HEK293 (cell line): ENCODE results near the gene PKNOX2.

Source experiments
- CTCF ChIA-PET: fragments of 350-600 bp; formaldehyde crosslinking; extraction: SDS; loops from one replicate; lab custom pipeline; 2021; ENCODE audit warnings: antibody characterized with exemption; lab: Yijun Ruan, JAX
- POLR2A ChIA-PET: fragments of 300-600 bp; formaldehyde crosslinking; extraction: SDS; loops from one replicate; lab custom pipeline; 2020; ENCODE audit warnings: antibody characterized with exemption, inconsistent platforms; lab: Yijun Ruan, JAX
- H3K27ac ChIP-seq: fragments of 200-500 bp; sonication (Bioruptor generic); 2 replicates; pipeline ENCODE4 v1.5.1; 2014; ENCODE audit warnings: low read depth, low read length, control low read depth, inconsistent platforms; ENCODE audit errors: extremely low read depth
- H3K36me3 ChIP-seq, 2 experiments: fragments of 200-500 bp in 1 of 2; sonication (Bioruptor generic) in 1 of 2; 1 replicate in 1 of 2; 2 replicates in 1 of 2; pipeline ENCODE4 v1.5.1; 2014 to 2017; ENCODE audit warnings: inconsistent platforms in 2 of 2, low read length in 2 of 2; ENCODE audit not compliant: control insufficient read depth in 2 of 2, insufficient read depth in 1 of 2
- H3K4me1 ChIP-seq: fragments of 200-500 bp; sonication (Bioruptor generic); 2 replicates; pipeline ENCODE4 v1.5.1; 2014; ENCODE audit warnings: mild to moderate bottlenecking, low read length, inconsistent platforms; ENCODE audit not compliant: control insufficient read depth, insufficient read depth
- H3K4me3 ChIP-seq: 2 replicates; pipeline ENCODE4 v1.5.1; 2011; ENCODE audit warnings: low read depth, mild to moderate bottlenecking, control low read depth, low read length, moderate library complexity
- H3K9me3 ChIP-seq: fragments of 200-500 bp; sonication (Bioruptor generic); 2 replicates; pipeline ENCODE4 v1.5.1; 2014; ENCODE audit warnings: low read depth, low read length, inconsistent platforms; ENCODE audit not compliant: control insufficient read depth, insufficient read depth
- EGR2 ChIP-seq: fragments of 450-650 bp; formaldehyde crosslinking; IDR thresholded peaks from 2 replicates; pipeline ENCODE4 v1.5.1; 2016; ENCODE audit warnings: low read depth, missing biosample characterization, missing genetic modification characterization
- FEZF1 ChIP-seq: fragments of 450-650 bp; formaldehyde crosslinking; IDR thresholded peaks from 2 replicates; pipeline ENCODE4 v1.5.1; 2016; ENCODE audit warnings: missing biosample characterization, missing genetic modification characterization
- GLI2 ChIP-seq: fragments of 450-650 bp; formaldehyde crosslinking; IDR thresholded peaks from 2 replicates; pipeline ENCODE4; 2017; ENCODE audit warnings: missing biosample characterization, missing genetic modification characterization, low read depth, borderline replicate concordance
- GLI4 ChIP-seq: fragments of 450-650 bp; formaldehyde crosslinking; IDR thresholded peaks from 2 replicates; pipeline ENCODE4 v1.5.1; 2016; ENCODE audit warnings: missing biosample characterization, missing genetic modification characterization
- KLF9 ChIP-seq: fragments of 450-650 bp; formaldehyde crosslinking; IDR thresholded peaks from 2 replicates; pipeline ENCODE4 v1.5.1; 2016; ENCODE audit warnings: missing biosample characterization, missing genetic modification characterization, low read depth
- OVOL3 ChIP-seq: fragments of 450-650 bp; formaldehyde crosslinking; IDR thresholded peaks from 2 replicates; pipeline ENCODE4 v1.5.1; 2016; ENCODE audit warnings: missing biosample characterization, missing genetic modification characterization
- PRDM2 ChIP-seq: fragments of 450-650 bp; formaldehyde crosslinking; IDR thresholded peaks from 2 replicates; pipeline ENCODE4 v1.5.1; 2016; ENCODE audit warnings: missing biosample characterization, missing genetic modification characterization, borderline replicate concordance
- REPIN1 ChIP-seq: fragments of 450-650 bp; formaldehyde crosslinking; IDR thresholded peaks from 2 replicates; pipeline ENCODE4 v1.5.1; 2017; ENCODE audit warnings: missing biosample characterization, missing genetic modification characterization, low read depth
- ZBTB17 ChIP-seq: fragments of 450-650 bp; formaldehyde crosslinking; IDR thresholded peaks from 2 replicates; pipeline ENCODE4 v1.5.1; 2016; ENCODE audit warnings: missing biosample characterization, missing genetic modification characterization
- ZNF10 ChIP-seq: fragments of 450-650 bp; formaldehyde crosslinking; IDR thresholded peaks from 2 replicates; pipeline ENCODE4 v1.5.1; 2017; ENCODE audit warnings: missing biosample characterization, missing genetic modification characterization
- ZNF114 ChIP-seq: fragments of 450-650 bp; formaldehyde crosslinking; IDR thresholded peaks from 2 replicates; pipeline ENCODE4 v1.5.0; 2017; ENCODE audit warnings: missing biosample characterization, missing genetic modification characterization
- ZNF169 ChIP-seq: fragments of 450-650 bp; formaldehyde crosslinking; IDR thresholded peaks from 2 replicates; pipeline ENCODE4 v1.5.1; 2016; ENCODE audit warnings: missing biosample characterization, missing genetic modification characterization
- ZNF221 ChIP-seq: fragments of 450-650 bp; formaldehyde crosslinking; IDR thresholded peaks from 2 replicates; pipeline ENCODE4 v1.5.1; 2017; ENCODE audit warnings: missing biosample characterization, missing genetic modification characterization, borderline replicate concordance
- ZNF23 ChIP-seq: fragments of 450-650 bp; formaldehyde crosslinking; IDR thresholded peaks from 2 replicates; pipeline ENCODE4 v1.5.1; 2016; ENCODE audit warnings: missing biosample characterization, missing genetic modification characterization, borderline replicate concordance
- ZNF248 ChIP-seq: fragments of 450-650 bp; formaldehyde crosslinking; IDR thresholded peaks from 2 replicates; pipeline ENCODE4 v1.5.1; 2017; ENCODE audit warnings: missing biosample characterization, missing genetic modification characterization
- ZNF266 ChIP-seq: fragments of 450-650 bp; formaldehyde crosslinking; IDR thresholded peaks from 2 replicates; pipeline ENCODE4 v1.5.1; 2016; ENCODE audit warnings: missing biosample characterization, missing genetic modification characterization, low read depth
- ZNF341 ChIP-seq: fragments of 450-650 bp; formaldehyde crosslinking; IDR thresholded peaks from 2 replicates; pipeline ENCODE4; 2016; ENCODE audit warnings: low read depth, missing biosample characterization, missing genetic modification characterization
- ZNF350 ChIP-seq: fragments of 450-650 bp; formaldehyde crosslinking; IDR thresholded peaks from 2 replicates; pipeline ENCODE4 v1.5.0; 2017; ENCODE audit warnings: missing biosample characterization, mild to moderate bottlenecking, missing genetic modification characterization
- ZNF423 ChIP-seq: fragments of 450-650 bp; formaldehyde crosslinking; IDR thresholded peaks from 2 replicates; pipeline ENCODE4 v1.5.1; 2016; ENCODE audit warnings: missing biosample characterization, missing genetic modification characterization
- ZNF521 ChIP-seq: fragments of 450-650 bp; formaldehyde crosslinking; IDR thresholded peaks from 2 replicates; pipeline ENCODE4 v1.5.1; 2017; ENCODE audit warnings: missing biosample characterization, mild to moderate bottlenecking, missing genetic modification characterization
- ZNF544 ChIP-seq: fragments of 450-650 bp; formaldehyde crosslinking; IDR thresholded peaks from 2 replicates; pipeline ENCODE4 v1.5.0; 2017; ENCODE audit warnings: missing biosample characterization, missing genetic modification characterization
- ZNF561 ChIP-seq: fragments of 450-650 bp; IDR thresholded peaks from 2 replicates; pipeline ENCODE4 v1.5.1; 2018; ENCODE audit warnings: missing biosample characterization, missing genetic modification characterization, borderline replicate concordance
- ZNF623 ChIP-seq: fragments of 450-650 bp; formaldehyde crosslinking; IDR thresholded peaks from 2 replicates; pipeline ENCODE4 v1.5.1; 2016; ENCODE audit warnings: missing biosample characterization, missing genetic modification characterization
- ZNF624 ChIP-seq: fragments of 450-650 bp; formaldehyde crosslinking; IDR thresholded peaks from 2 replicates; pipeline ENCODE4 v1.5.1; 2017; ENCODE audit warnings: missing biosample characterization, missing genetic modification characterization
- ZNF664 ChIP-seq: fragments of 450-650 bp; formaldehyde crosslinking; IDR thresholded peaks from 2 replicates; pipeline ENCODE4 v1.5.1; 2016; ENCODE audit warnings: missing biosample characterization, missing genetic modification characterization
- ZNF747 ChIP-seq: fragments of 450-650 bp; formaldehyde crosslinking; IDR thresholded peaks from 2 replicates; pipeline ENCODE4 v1.5.1; 2016; ENCODE audit warnings: missing biosample characterization, missing genetic modification characterization
- ZNF777 ChIP-seq: fragments of 450-650 bp; formaldehyde crosslinking; IDR thresholded peaks from 2 replicates; pipeline ENCODE4 v1.5.1; 2017; ENCODE audit warnings: missing biosample characterization, missing genetic modification characterization, borderline replicate concordance
- ZSCAN16 ChIP-seq: fragments of 450-650 bp; formaldehyde crosslinking; IDR thresholded peaks from 2 replicates; pipeline ENCODE4 v1.5.1; 2016; ENCODE audit warnings: missing biosample characterization, missing genetic modification characterization
- ZSCAN30 ChIP-seq: fragments of 450-650 bp; IDR thresholded peaks from 2 replicates; pipeline ENCODE4 v1.5.1; 2018; ENCODE audit warnings: missing biosample characterization, mild to moderate bottlenecking, missing genetic modification characterization, moderate library complexity
- TF ChIP-seq, protein P1 (sequence below): fragments of 450-650 bp; formaldehyde crosslinking; IDR thresholded peaks from 2 replicates; pipeline ENCODE4 v1.5.0; 2017; ENCODE audit warnings: missing biosample characterization, missing genetic modification characterization, borderline replicate concordance

The PKNOX2 gene

GRCh38 chr11:125326126-125326525 is 161.6 kb downstream of the PKNOX2 start:
- TF ChIP-seq ZNF544 (tag by site-specific recombination) (no peak), ZNF221 (tag by site-specific recombination) (no peak), ZBTB17 (tag by site-specific recombination) (no peak), ZNF169 (tag by site-specific recombination) (no peak), OVOL3 (tag by site-specific recombination) (no peak), ZNF23 (no peak), ZNF248 (tag by site-specific recombination) (no peak), ZNF521 (tag by site-specific recombination) (no peak), ZNF114 (tag by site-specific recombination) (no peak), ZNF664 (tag by site-specific recombination) (no peak), ZNF10 (no peak), REPIN1 (tag by site-specific recombination) (no peak), ZSCAN30 (tag by site-specific recombination) (no peak), ZNF624 (tag by site-specific recombination) (no peak), ZNF623 (no peak), KLF9 (tag by site-specific recombination) (no peak), ZNF266 (tag by site-specific recombination) (no peak), GLI4 (tag by site-specific recombination) (no peak)
- TF ChIP-seq, protein P1, sequence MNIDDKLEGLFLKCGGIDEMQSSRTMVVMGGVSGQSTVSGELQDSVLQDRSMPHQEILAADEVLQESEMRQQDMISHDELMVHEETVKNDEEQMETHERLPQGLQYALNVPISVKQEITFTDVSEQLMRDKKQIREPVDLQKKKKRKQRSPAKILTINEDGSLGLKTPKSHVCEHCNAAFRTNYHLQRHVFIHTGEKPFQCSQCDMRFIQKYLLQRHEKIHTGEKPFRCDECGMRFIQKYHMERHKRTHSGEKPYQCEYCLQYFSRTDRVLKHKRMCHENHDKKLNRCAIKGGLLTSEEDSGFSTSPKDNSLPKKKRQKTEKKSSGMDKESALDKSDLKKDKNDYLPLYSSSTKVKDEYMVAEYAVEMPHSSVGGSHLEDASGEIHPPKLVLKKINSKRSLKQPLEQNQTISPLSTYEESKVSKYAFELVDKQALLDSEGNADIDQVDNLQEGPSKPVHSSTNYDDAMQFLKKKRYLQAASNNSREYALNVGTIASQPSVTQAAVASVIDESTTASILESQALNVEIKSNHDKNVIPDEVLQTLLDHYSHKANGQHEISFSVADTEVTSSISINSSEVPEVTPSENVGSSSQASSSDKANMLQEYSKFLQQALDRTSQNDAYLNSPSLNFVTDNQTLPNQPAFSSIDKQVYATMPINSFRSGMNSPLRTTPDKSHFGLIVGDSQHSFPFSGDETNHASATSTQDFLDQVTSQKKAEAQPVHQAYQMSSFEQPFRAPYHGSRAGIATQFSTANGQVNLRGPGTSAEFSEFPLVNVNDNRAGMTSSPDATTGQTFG (tag by site-specific recombination), result no peak
- POLR2A ChIA-PET, result no interaction called here

GRCh38 chr11:125327518-125328224 is 163.1 kb downstream of the PKNOX2 start:
- Histone ChIP-seq H3K4me1 (no peaks in the 10 kb centered on the region), H3K27ac (no peak overlapping the region), H3K4me3 (no peak overlapping the region), H3K9me3 (no peaks in the 10 kb centered on the region), H3K36me3 (no peaks in the 10 kb centered on the region)
- ChIA-PET CTCF (interaction anchor here (0.6 to 4.3 kb wide), 4 partner anchors 18 to 234 kb away, joined by 3 to 20 read pairs (median 4); no protein-coding TSS in a partner anchor), POLR2A (interaction anchor here (0.5 kb wide), 1 partner anchor 18 kb away, joined by 3 read pairs; no protein-coding TSS in a partner anchor)
- TF ChIP-seq FEZF1, result no peak
- TF ChIP-seq GLI2 (tag by site-specific recombination), result no peak
- TF ChIP-seq ZSCAN16 (tag by site-specific recombination), result no peak
- TF ChIP-seq ZNF747 (tag by site-specific recombination), result no peak
- TF ChIP-seq ZNF341 (tag by site-specific recombination), result no peak
- no peak for TF ChIP-seq EGR2
- TF ChIP-seq ZNF350 (tag by site-specific recombination), result no peak
- TF ChIP-seq ZNF777 (tag by site-specific recombination), result no peak
- TF ChIP-seq ZNF10, result no peak
- TF ChIP-seq ZNF423, result no peak
- TF ChIP-seq ZNF561 (tag by site-specific recombination), result no peak
- TF ChIP-seq PRDM2 (tag by site-specific recombination), result no peak

More at GRCh38 chr11:125326126-125326525, 161.6 kb downstream of the PKNOX2 start:
- no peak overlapping the region for H3K27ac ChIP-seq
- H3K36me3 ChIP-seq, result no peaks in the 10 kb centered on the region
- H3K4me1 ChIP-seq, result no peaks in the 10 kb centered on the region
- no peaks in the 10 kb centered on the region for H3K9me3 ChIP-seq
- CTCF ChIA-PET, result interaction anchor here (0.6 to 4.3 kb wide), 3 partner anchors 8 to 29 kb away, joined by 3 to 20 read pairs (median 4); no protein-coding TSS in a partner anchor
- no peak overlapping the region for H3K4me3 ChIP-seq
